Astrocyte (in vitro differentiated cells and primary cell): ENCODE data around the gene BICC1. TPM values are rescaled to one million over a fixed set of nuclear protein-coding genes. Genes with fewer than 3 reads are reported as not detected.

Source experiments
- DNase-seq: peaks from one replicate; pipeline ENCODE4 v3.0.0-alpha.2; 2010; ENCODE audit warnings: low read depth
- FAIRE-seq: peaks from 2 replicates; lab custom pipeline; 2011; peaks lifted over from hg19 to GRCh38; lab: Jason Lieb, UNC
- H2AFZ ChIP-seq: 2 replicates; pipeline ENCODE4 v1.6.0; 2012; ENCODE audit warnings: low read depth, low read length, inconsistent platforms
- H3K27ac ChIP-seq: 2 replicates; pipeline ENCODE4 v1.5.1; 2011; ENCODE audit warnings: low read depth, low read length, inconsistent platforms
- H3K27me3 ChIP-seq: 2 replicates; pipeline ENCODE4 v1.6.0; 2011; ENCODE audit warnings: low read length, inconsistent platforms; ENCODE audit not compliant: insufficient read depth
- H3K36me3 ChIP-seq: 2 replicates; pipeline ENCODE4 v1.5.1; 2011; ENCODE audit warnings: low read length, inconsistent platforms; ENCODE audit not compliant: insufficient read depth
- H3K4me1 ChIP-seq: 2 replicates; pipeline ENCODE4 v1.5.1; 2011; ENCODE audit warnings: low read length, inconsistent platforms; ENCODE audit not compliant: insufficient read depth
- H3K4me2 ChIP-seq: 2 replicates; pipeline ENCODE4 v1.6.0; 2012; ENCODE audit warnings: low read length, inconsistent platforms
- H3K4me3 ChIP-seq: 2 replicates; pipeline ENCODE4 v1.5.1; 2011; ENCODE audit warnings: low read depth, mild to moderate bottlenecking, low read length, inconsistent platforms; ENCODE audit not compliant: insufficient read depth
- H3K79me2 ChIP-seq: 2 replicates; pipeline ENCODE4 v1.6.0; 2012; ENCODE audit warnings: mild to moderate bottlenecking, low read length, inconsistent platforms; ENCODE audit not compliant: insufficient read depth
- H3K9ac ChIP-seq: 2 replicates; pipeline ENCODE4 v1.6.0; 2012; ENCODE audit warnings: mild to moderate bottlenecking, low read length, inconsistent platforms
- H3K9me3 ChIP-seq: 2 replicates; pipeline ENCODE4 v1.5.1; 2012; ENCODE audit warnings: low read depth, mild to moderate bottlenecking, low read length, inconsistent platforms; ENCODE audit not compliant: insufficient read depth
- H4K20me1 ChIP-seq: 2 replicates; pipeline ENCODE4 v1.6.0; 2012; ENCODE audit warnings: low read length, inconsistent platforms; ENCODE audit not compliant: insufficient read depth
- H3K27ac Mint-ChIP-seq: one replicate; pipeline ENCODE4 v1.8.0; 2021; ENCODE audit warnings: mild to moderate bottlenecking, mixed read lengths; ENCODE audit not compliant: unreplicated experiment
- H3K27me3 Mint-ChIP-seq: one replicate; pipeline ENCODE4 v1.8.0; 2021; ENCODE audit warnings: low read depth, mixed read lengths; ENCODE audit not compliant: unreplicated experiment
- H3K36me3 Mint-ChIP-seq: one replicate; pipeline ENCODE4 v1.8.0; 2021; ENCODE audit warnings: low read depth, mixed read lengths; ENCODE audit not compliant: unreplicated experiment
- H3K4me1 Mint-ChIP-seq: one replicate; pipeline ENCODE4 v1.8.0; 2021; ENCODE audit warnings: low read depth, mixed read lengths; ENCODE audit not compliant: unreplicated experiment
- H3K4me3 Mint-ChIP-seq: one replicate; pipeline ENCODE4 v1.8.0; 2021; ENCODE audit warnings: mild to moderate bottlenecking, moderate library complexity, mixed read lengths; ENCODE audit not compliant: unreplicated experiment
- H3K9me3 Mint-ChIP-seq: one replicate; pipeline ENCODE4 v1.8.0; 2021; ENCODE audit warnings: mild to moderate bottlenecking, mixed read lengths; ENCODE audit not compliant: unreplicated experiment
- CTCF ChIP-seq: IDR thresholded peaks from 2 replicates; pipeline ENCODE4 v1.5.1; 2011; ENCODE audit warnings: low read depth, mild to moderate bottlenecking, inconsistent platforms, low read length, moderate library complexity; ENCODE audit not compliant: insufficient read depth
- EZH2 ChIP-seq: IDR thresholded peaks from 2 replicates; pipeline ENCODE4 v1.6.1; 2012; ENCODE audit warnings: mild to moderate bottlenecking, low read length, inconsistent platforms; ENCODE audit not compliant: insufficient read depth
- total RNA-seq: library from RNA; stranded (reverse); gene quantifications from 2 replicates; pipeline ENCODE4 v1.2.1, GENCODE V29; 2021

Gene BICC1
- total RNA-seq, 1 donor from 2014 or later: 23.0 TPM

GRCh38 chr10:58853668-58854067 lies 341.0 kb downstream of the BICC1 start:
- H3K9ac ChIP-seq: no peak overlapping the region
- H3K4me3 Mint-ChIP-seq: no peak overlapping the region
- H3K4me1 Mint-ChIP-seq: peaks cover 16% of the 10 kb centered on the region
- H3K27me3 ChIP-seq: no peaks in the 10 kb centered on the region
- no peaks in the 10 kb centered on the region for H3K9me3 ChIP-seq
- no peak overlapping the region for H2AFZ ChIP-seq
- H3K4me3 ChIP-seq: no peak overlapping the region
- H3K27ac ChIP-seq: no peak overlapping the region
- H3K27me3 Mint-ChIP-seq: no peaks in the 10 kb centered on the region
- no peak overlapping the region for H3K4me2 ChIP-seq
- peaks cover under 1% of the 10 kb centered on the region for H3K9me3 Mint-ChIP-seq
- no peak overlapping the region for H3K27ac Mint-ChIP-seq
- no peaks in the 10 kb centered on the region for H4K20me1 ChIP-seq
- no peaks in the 10 kb centered on the region for H3K79me2 ChIP-seq
- no peak for DNase-seq
- H3K4me1 ChIP-seq: peaks cover 16% of the 10 kb centered on the region
- no peaks in the 10 kb centered on the region for H3K36me3 ChIP-seq
- no peak for FAIRE-seq
- H3K36me3 Mint-ChIP-seq: no peaks in the 10 kb centered on the region
- TF ChIP-seq EZH2 (no peak), CTCF (no peak)

GRCh38 chr10:58854811-58855210 lies 342.1 kb downstream of the BICC1 start:
- no peaks in the 10 kb centered on the region for H3K36me3 Mint-ChIP-seq
- peaks cover 4% of the 10 kb centered on the region for H3K9me3 Mint-ChIP-seq
- Histone ChIP-seq H3K27ac (no peak overlapping the region), H3K4me3 (no peak overlapping the region), H3K36me3 (no peaks in the 10 kb centered on the region), H2AFZ (no peak overlapping the region), H3K9me3 (no peaks in the 10 kb centered on the region), H3K9ac (no peak overlapping the region), H3K4me1 (peaks cover 16% of the 10 kb centered on the region), H3K4me2 (no peak overlapping the region), H3K27me3 (no peaks in the 10 kb centered on the region), H3K79me2 (no peaks in the 10 kb centered on the region), H4K20me1 (no peaks in the 10 kb centered on the region)
- FAIRE-seq (no peak), DNase-seq (no peak)
- peaks cover 16% of the 10 kb centered on the region for H3K4me1 Mint-ChIP-seq
- no peaks in the 10 kb centered on the region for H3K27me3 Mint-ChIP-seq
- H3K4me3 Mint-ChIP-seq: no peak overlapping the region
- TF ChIP-seq CTCF (no peak), EZH2 (no peak)
- H3K27ac Mint-ChIP-seq: no peak overlapping the region

- H4K20me1 ChIP-seq: no peaks in the 10 kb centered on the region
- Mint-ChIP-seq H3K27ac (peak overlapping the region; percentile 84), H3K36me3 (no peaks in the 10 kb centered on the region), H3K4me1 (peaks cover 16% of the 10 kb centered on the region), H3K9me3 (peaks cover 4% of the 10 kb centered on the region), H3K4me3 (peak overlapping the region; percentile 21), H3K27me3 (no peaks in the 10 kb centered on the region)
- peaks cover 16% of the 10 kb centered on the region for H3K4me1 ChIP-seq
- peak; percentile 98 for DNase-seq
- H3K36me3 ChIP-seq: no peaks in the 10 kb centered on the region
- peak overlapping the region; percentile 54 for H3K27ac ChIP-seq
- no peaks in the 10 kb centered on the region for H3K79me2 ChIP-seq
- no peak for TF ChIP-seq CTCF
- no peak for TF ChIP-seq EZH2
- no peak overlapping the region for H3K4me3 ChIP-seq
- no peaks in the 10 kb centered on the region for H3K27me3 ChIP-seq
- H3K9ac ChIP-seq: peak overlapping the region; percentile 4
- FAIRE-seq: peak; percentile 100
- H3K4me2 ChIP-seq: peak overlapping the region; percentile 51
- no peak overlapping the region for H2AFZ ChIP-seq
- no peaks in the 10 kb centered on the region for H3K9me3 ChIP-seq
These were observed 344.0 kb downstream of the BICC1 start for GRCh38 chr10:58856508-58857240.
